ENCODE results near the gene PLXND1. TPM values are rescaled to one million over a fixed set of nuclear protein-coding genes. Genes with fewer than 3 reads are reported as not detected.

Gene PLXND1
- total RNA-seq, 1 experiment from 2014 or later = 68.0 TPM

- no peak for DNase-seq (ENCODE audit: low read depth)
Observed at GRCh38 chr3:129585949-129586657, 20.4 kb downstream of the PLXND1 start.

- no peak for DNase-seq (ENCODE audit: low read depth)
Observed at GRCh38 chr3:129584631-129585030, 21.8 kb downstream of the PLXND1 start.

- no peak for DNase-seq (ENCODE audit: low read depth)
Observed at GRCh38 chr3:129583289-129583688, 23.2 kb downstream of the PLXND1 start.

GRCh38 chr3:129582799-129583198 is 23.7 kb downstream of the PLXND1 start:
- DNase-seq (ENCODE audit: low read depth) = no peak

GRCh38 chr3:129581623-129582022 is 24.9 kb downstream of the PLXND1 start:
- no peak for DNase-seq (ENCODE audit: low read depth)

GRCh38 chr3:129579991-129580390 is 26.5 kb downstream of the PLXND1 start:
- no peak for DNase-seq (ENCODE audit: low read depth)

- no peak for DNase-seq (ENCODE audit: low read depth)
Observed at GRCh38 chr3:129577925-129578786, 28.3 kb downstream of the PLXND1 start.

GRCh38 chr3:129577366-129577765 is 29.1 kb downstream of the PLXND1 start:
- no peak for DNase-seq (ENCODE audit: low read depth)

- DNase-seq (ENCODE audit: low read depth) = no peak
Observed at GRCh38 chr3:129576514-129577352, 29.7 kb downstream of the PLXND1 start.

GRCh38 chr3:129575997-129576384 is 30.5 kb downstream of the PLXND1 start:
- DNase-seq (ENCODE audit: low read depth) = no peak

GRCh38 chr3:129575233-129575996 is 31.1 kb downstream of the PLXND1 start:
- DNase-seq (ENCODE audit: low read depth) = no peak

GRCh38 chr3:129574206-129574605 is 32.3 kb downstream of the PLXND1 start:
- DNase-seq (ENCODE audit: low read depth) = no peak

GRCh38 chr3:129573493-129573892 is 33.0 kb downstream of the PLXND1 start:
- no peak for DNase-seq (ENCODE audit: low read depth)

- no peak for DNase-seq (ENCODE audit: low read depth)
Observed at GRCh38 chr3:129572603-129573002, 33.9 kb downstream of the PLXND1 start.

- DNase-seq (ENCODE audit: low read depth) = no peak
Observed at GRCh38 chr3:129571605-129572547, 34.6 kb downstream of the PLXND1 start.

GRCh38 chr3:129569856-129570255 is 36.6 kb downstream of the PLXND1 start:
- no peak for DNase-seq (ENCODE audit: low read depth)

- DNase-seq (ENCODE audit: low read depth) = no peak
Observed at GRCh38 chr3:129567939-129568338, 38.5 kb downstream of the PLXND1 start.

- peak; percentile 68 for DNase-seq (ENCODE audit: low read depth)
Observed at GRCh38 chr3:129567176-129567705, 39.2 kb downstream of the PLXND1 start.

GRCh38 chr3:129565902-129566301 is 40.6 kb downstream of the PLXND1 start:
- no peak for DNase-seq (ENCODE audit: low read depth)

Measured in RPMI7951 (cell line).